Loucy (cell line): Measurements from ENCODE around the gene GORASP1.

Experiments used
- H2AFZ ChIP-seq: fragments of 200-600 bp; sonication (generic); 2 replicates; pipeline ENCODE4 v1.6.0; 2016; ENCODE audit warnings: antibody characterized with exemption, mild to moderate bottlenecking, low read length, moderate library complexity
- H3F3A ChIP-seq: fragments of 200-600 bp; 2 replicates; pipeline ENCODE4 v1.6.0; 2016; ENCODE audit warnings: antibody characterized with exemption, low read depth, mild to moderate bottlenecking
- H3K27me3 ChIP-seq: fragments of 200-600 bp; sonication (generic); 2 replicates; pipeline ENCODE4 v1.6.1; 2014; ENCODE audit warnings: low read length, mild to moderate bottlenecking; ENCODE audit not compliant: insufficient read depth, poor library complexity, severe bottlenecking
- H3K36me3 ChIP-seq: fragments of 200-600 bp; sonication (generic); 2 replicates; pipeline ENCODE4 v1.6.1; 2016; ENCODE audit warnings: low read length; ENCODE audit not compliant: insufficient read depth
- H3K4me1 ChIP-seq: fragments of 200-600 bp; sonication (generic); 2 replicates; pipeline ENCODE4 v1.5.1; 2014; ENCODE audit warnings: low read length, mild to moderate bottlenecking; ENCODE audit not compliant: insufficient read depth, poor library complexity, severe bottlenecking
- H3K4me2 ChIP-seq: fragments of 200-600 bp; sonication (generic); 2 replicates; pipeline ENCODE4 v1.6.0; 2014; ENCODE audit warnings: antibody characterized with exemption, low read length, low read depth, mild to moderate bottlenecking; ENCODE audit not compliant: poor library complexity, severe bottlenecking
- H3K4me3 ChIP-seq: fragments of 200-600 bp; sonication (generic); 2 replicates; pipeline ENCODE4 v1.5.1; 2014; ENCODE audit warnings: low read length, mild to moderate bottlenecking, mixed read lengths; ENCODE audit not compliant: poor library complexity, severe bottlenecking
- H3K79me2 ChIP-seq: fragments of 200-600 bp; sonication (generic); 2 replicates; pipeline ENCODE4 v1.6.1; 2014; ENCODE audit warnings: low read length; ENCODE audit not compliant: insufficient read depth
- H3K9ac ChIP-seq: fragments of 200-600 bp; sonication (generic); 2 replicates; pipeline ENCODE4 v1.6.0; 2014; ENCODE audit warnings: mild to moderate bottlenecking, low read depth, low read length, moderate library complexity; ENCODE audit not compliant: poor library complexity, severe bottlenecking
- H3K9me2 ChIP-seq: fragments of 200-600 bp; sonication (generic); replicated peaks from 2 replicates; pipeline ENCODE4 v1.6.1; 2016; ENCODE audit warnings: low read depth, low read length, mixed read lengths
- H3K9me3 ChIP-seq: fragments of 200-600 bp; sonication (generic); 2 replicates; pipeline ENCODE4 v1.6.1; 2014; ENCODE audit warnings: mild to moderate bottlenecking, antibody characterized with exemption, low read length, low read depth; ENCODE audit not compliant: insufficient read depth
- H4K20me1 ChIP-seq: fragments of 200-600 bp; sonication (generic); 2 replicates; pipeline ENCODE4 v1.6.0; 2014; ENCODE audit warnings: antibody characterized with exemption, low read length, mild to moderate bottlenecking; ENCODE audit not compliant: insufficient read depth, poor library complexity, severe bottlenecking
- EZH2phosphoT487 ChIP-seq: fragments of 200-600 bp; IDR thresholded peaks from 2 replicates; pipeline ENCODE4 v1.6.1; 2018; ENCODE audit warnings: antibody characterized with exemption, mild to moderate bottlenecking, moderate library complexity, borderline replicate concordance
- TF ChIP-seq, protein P1 (sequence below): fragments of 200-600 bp; sonication (generic); conservative IDR thresholded peaks from 2 replicates; pipeline ENCODE4 v1.5.1; 2014; ENCODE audit warnings: mild to moderate bottlenecking, antibody characterized with exemption, low read length

The GORASP1 gene

DNA sequence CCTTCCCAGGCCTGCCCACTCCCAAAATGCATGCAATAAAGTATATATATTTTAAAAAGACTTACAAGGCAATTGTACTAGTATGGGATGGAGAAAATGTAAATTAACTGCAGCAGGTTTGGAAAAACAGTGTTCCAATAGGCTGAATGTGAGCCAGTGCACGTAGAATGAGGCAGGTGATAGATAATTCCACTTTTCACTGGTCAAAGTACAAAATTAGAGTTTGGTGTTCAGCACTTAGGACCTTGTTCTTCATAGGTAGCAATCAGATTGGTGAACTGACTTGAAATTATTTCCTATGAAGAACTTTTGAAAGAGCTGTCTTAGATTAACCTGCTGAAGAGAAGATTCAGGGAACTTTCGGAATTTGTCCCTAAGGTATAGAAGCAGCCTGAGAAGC lies 53.7 kb downstream of the GORASP1 start:
- no peak overlapping the region for H2AFZ ChIP-seq
- peak overlapping the region; percentile 90 for H3K9ac ChIP-seq

DNA sequence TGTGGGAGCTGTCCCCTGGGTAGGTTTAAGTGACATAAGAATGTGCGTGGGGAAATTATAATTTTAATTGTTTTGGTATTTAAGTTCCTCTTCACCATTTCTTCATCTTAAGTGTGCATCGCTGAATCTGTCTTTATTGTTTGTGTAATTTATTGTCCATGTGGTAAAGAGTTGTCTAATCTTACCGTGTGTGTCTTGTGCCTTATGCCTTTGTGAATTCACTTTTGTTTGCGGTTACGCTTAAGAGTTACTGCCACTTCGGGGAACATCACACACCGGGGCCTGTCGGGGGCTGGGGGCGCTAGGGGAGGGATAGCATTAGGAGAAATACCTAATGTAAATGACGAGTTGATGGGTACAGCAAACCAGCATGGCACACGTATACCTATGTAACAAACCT lies 54.8 kb downstream of the GORASP1 start:
- 0 out of 2 replicates have a peak, but pooled peaks cover 2% of the 10 kb centered on the region for H3F3A ChIP-seq
- peak overlapping the region; percentile 93 for H2AFZ ChIP-seq
- H3K79me2 ChIP-seq, result peaks cover 61% of the 10 kb centered on the region
- peaks cover 31% of the 10 kb centered on the region for H4K20me1 ChIP-seq
- H3K36me3 ChIP-seq, result no peaks in the 10 kb centered on the region
- no peaks in the 10 kb centered on the region for H3K27me3 ChIP-seq
- no peaks in the 10 kb centered on the region for H3K9me2 ChIP-seq
- H3K9me3 ChIP-seq, result no peaks in the 10 kb centered on the region
- peak overlapping the region; percentile 92 for H3K4me3 ChIP-seq
- H3K9ac ChIP-seq, result peak overlapping the region; percentile 90
- H3K4me2 ChIP-seq, result peak overlapping the region; percentile 93
- H3K4me1 ChIP-seq, result peaks cover 49% of the 10 kb centered on the region
- TF ChIP-seq, protein P1, sequence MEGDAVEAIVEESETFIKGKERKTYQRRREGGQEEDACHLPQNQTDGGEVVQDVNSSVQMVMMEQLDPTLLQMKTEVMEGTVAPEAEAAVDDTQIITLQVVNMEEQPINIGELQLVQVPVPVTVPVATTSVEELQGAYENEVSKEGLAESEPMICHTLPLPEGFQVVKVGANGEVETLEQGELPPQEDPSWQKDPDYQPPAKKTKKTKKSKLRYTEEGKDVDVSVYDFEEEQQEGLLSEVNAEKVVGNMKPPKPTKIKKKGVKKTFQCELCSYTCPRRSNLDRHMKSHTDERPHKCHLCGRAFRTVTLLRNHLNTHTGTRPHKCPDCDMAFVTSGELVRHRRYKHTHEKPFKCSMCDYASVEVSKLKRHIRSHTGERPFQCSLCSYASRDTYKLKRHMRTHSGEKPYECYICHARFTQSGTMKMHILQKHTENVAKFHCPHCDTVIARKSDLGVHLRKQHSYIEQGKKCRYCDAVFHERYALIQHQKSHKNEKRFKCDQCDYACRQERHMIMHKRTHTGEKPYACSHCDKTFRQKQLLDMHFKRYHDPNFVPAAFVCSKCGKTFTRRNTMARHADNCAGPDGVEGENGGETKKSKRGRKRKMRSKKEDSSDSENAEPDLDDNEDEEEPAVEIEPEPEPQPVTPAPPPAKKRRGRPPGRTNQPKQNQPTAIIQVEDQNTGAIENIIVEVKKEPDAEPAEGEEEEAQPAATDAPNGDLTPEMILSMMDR, result no peak
- no peak for TF ChIP-seq EZH2phosphoT487

More for the DNA sequence above, 53.7 kb downstream of the GORASP1 start:
- Histone ChIP-seq H3K79me2 (peaks cover 70% of the 10 kb centered on the region), H3K4me2 (peak overlapping the region; percentile 93), H3K36me3 (no peaks in the 10 kb centered on the region), H3F3A (0 out of 2 replicates have a peak, but pooled peaks cover 2% of the 10 kb centered on the region), H3K9me3 (no peaks in the 10 kb centered on the region), H4K20me1 (peaks cover 38% of the 10 kb centered on the region), H3K4me3 (peak overlapping the region; percentile 92), H3K27me3 (no peaks in the 10 kb centered on the region), H3K4me1 (peaks cover 49% of the 10 kb centered on the region), H3K9me2 (no peaks in the 10 kb centered on the region)
- TF ChIP-seq, protein P1, result no peak
- TF ChIP-seq EZH2phosphoT487, result no peak

GRCh38 chr3:39051649-39052561 lies 55.5 kb downstream of the GORASP1 start, which contains the start of the genes SCN11A and WDR48:
SCN11A (minus strand) TSS chr3:39051944; CDS start chr3:38950362, 101,582 bp downstream.
WDR48 (plus strand) TSS chr3:39052016; CDS start chr3:39052026, 10 bp downstream.
- H3K4me2 ChIP-seq, result peak within 1 kb of the TSS; percentile 93
- H3K9me2 ChIP-seq, result no peaks in the 10 kb centered on the region
- no peaks in the 10 kb centered on the region for H3K36me3 ChIP-seq
- peak within 1 kb of the TSS; percentile 93 for H2AFZ ChIP-seq
- H3K27me3 ChIP-seq, result no peaks in the 10 kb centered on the region
- H3K79me2 ChIP-seq, result peaks cover 54% of the 10 kb centered on the region
- TF ChIP-seq EZH2phosphoT487, result no peak
- TF ChIP-seq, protein P1, result no peak
- H3F3A ChIP-seq, result 0 out of 2 replicates have a peak, but pooled peaks cover 2% of the 10 kb centered on the region
- peaks cover 45% of the 10 kb centered on the region for H3K4me1 ChIP-seq
- H3K9ac ChIP-seq, result peak within 1 kb of the TSS; percentile 90
- peak within 1 kb of the TSS; percentile 92 for H3K4me3 ChIP-seq
- peaks cover 25% of the 10 kb centered on the region for H4K20me1 ChIP-seq
- H3K9me3 ChIP-seq, result no peaks in the 10 kb centered on the region
